AG09309 (cell line): Measurements from ENCODE around the gene RBM11.

Experiments used
- DNase-seq: peaks from one replicate; pipeline ENCODE4 v3.0.0-alpha.2; 2010; ENCODE audit warnings: low read depth
- H3K4me3 ChIP-seq: 2 replicates; pipeline ENCODE4 v1.5.1; 2011; ENCODE audit warnings: mild to moderate bottlenecking, low read depth, low read length, moderate library complexity; ENCODE audit not compliant: control insufficient read depth
- TF ChIP-seq, protein P1 (sequence below): IDR thresholded peaks from 2 replicates; pipeline ENCODE4 v1.5.1; 2011; ENCODE audit warnings: mild to moderate bottlenecking, low read depth, low read length, inconsistent platforms; ENCODE audit not compliant: insufficient read depth, control insufficient read depth; ENCODE audit errors: missing control alignments

Gene RBM11

DNA sequence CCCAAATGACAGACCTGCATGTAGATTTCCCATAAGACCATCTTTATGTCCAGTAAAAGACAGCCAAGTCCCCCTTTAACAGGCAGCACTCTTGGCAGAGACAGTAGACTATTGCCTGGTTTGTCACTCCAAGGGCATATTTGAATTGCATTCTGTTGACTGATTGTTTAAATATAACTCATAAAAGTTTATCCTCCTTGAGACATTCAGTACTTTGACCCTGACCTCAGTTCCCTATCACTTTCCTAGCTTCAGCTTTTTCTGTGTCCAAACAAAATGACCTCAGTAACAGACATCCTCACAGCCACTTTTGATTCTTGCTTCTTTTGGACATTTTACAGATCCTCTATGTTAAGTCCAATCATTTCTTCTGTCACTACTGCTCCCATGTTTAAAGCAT is 51.1 kb downstream of the RBM11 start:
- H3K4me3 ChIP-seq = no peak overlapping the region
- DNase-seq = no peak
- TF ChIP-seq, protein P1, sequence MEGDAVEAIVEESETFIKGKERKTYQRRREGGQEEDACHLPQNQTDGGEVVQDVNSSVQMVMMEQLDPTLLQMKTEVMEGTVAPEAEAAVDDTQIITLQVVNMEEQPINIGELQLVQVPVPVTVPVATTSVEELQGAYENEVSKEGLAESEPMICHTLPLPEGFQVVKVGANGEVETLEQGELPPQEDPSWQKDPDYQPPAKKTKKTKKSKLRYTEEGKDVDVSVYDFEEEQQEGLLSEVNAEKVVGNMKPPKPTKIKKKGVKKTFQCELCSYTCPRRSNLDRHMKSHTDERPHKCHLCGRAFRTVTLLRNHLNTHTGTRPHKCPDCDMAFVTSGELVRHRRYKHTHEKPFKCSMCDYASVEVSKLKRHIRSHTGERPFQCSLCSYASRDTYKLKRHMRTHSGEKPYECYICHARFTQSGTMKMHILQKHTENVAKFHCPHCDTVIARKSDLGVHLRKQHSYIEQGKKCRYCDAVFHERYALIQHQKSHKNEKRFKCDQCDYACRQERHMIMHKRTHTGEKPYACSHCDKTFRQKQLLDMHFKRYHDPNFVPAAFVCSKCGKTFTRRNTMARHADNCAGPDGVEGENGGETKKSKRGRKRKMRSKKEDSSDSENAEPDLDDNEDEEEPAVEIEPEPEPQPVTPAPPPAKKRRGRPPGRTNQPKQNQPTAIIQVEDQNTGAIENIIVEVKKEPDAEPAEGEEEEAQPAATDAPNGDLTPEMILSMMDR = no peak

GRCh38 chr21:14270631-14271030 is 54.7 kb downstream of the RBM11 start:
- DNase-seq = no peak
- H3K4me3 ChIP-seq = no peak overlapping the region
- TF ChIP-seq, protein P1 = no peak

- TF ChIP-seq, protein P1 = no peak
- DNase-seq = no peak
- no peak overlapping the region for H3K4me3 ChIP-seq
These were observed 55.1 kb downstream of the RBM11 start for GRCh38 chr21:14271053-14271452.

DNA sequence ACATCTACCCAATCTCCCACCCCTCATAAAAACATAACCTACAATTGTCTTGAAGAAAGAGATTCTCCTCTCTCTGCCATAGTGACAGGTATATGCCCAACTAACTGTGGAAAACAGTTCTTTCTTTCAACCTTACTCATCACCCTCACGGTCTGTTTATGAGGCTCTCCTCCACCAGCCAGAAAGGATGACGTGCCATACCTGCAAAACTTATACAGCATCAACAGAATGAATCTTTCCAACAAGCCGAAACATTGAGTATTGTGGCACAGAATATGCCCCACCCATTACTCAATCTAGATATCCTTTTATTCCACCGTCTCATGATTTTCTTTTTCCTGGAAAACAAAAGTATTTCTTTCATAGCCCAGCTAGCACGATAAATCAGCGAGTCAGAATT is 55.7 kb downstream of the RBM11 start:
- no peak overlapping the region for H3K4me3 ChIP-seq
- no peak for DNase-seq
- TF ChIP-seq, protein P1 = no peak

- no peak overlapping the region for H3K4me3 ChIP-seq
- TF ChIP-seq, protein P1 = no peak
- no peak for DNase-seq
These were observed 58.0 kb downstream of the RBM11 start for GRCh38 chr21:14273736-14274538.

DNA sequence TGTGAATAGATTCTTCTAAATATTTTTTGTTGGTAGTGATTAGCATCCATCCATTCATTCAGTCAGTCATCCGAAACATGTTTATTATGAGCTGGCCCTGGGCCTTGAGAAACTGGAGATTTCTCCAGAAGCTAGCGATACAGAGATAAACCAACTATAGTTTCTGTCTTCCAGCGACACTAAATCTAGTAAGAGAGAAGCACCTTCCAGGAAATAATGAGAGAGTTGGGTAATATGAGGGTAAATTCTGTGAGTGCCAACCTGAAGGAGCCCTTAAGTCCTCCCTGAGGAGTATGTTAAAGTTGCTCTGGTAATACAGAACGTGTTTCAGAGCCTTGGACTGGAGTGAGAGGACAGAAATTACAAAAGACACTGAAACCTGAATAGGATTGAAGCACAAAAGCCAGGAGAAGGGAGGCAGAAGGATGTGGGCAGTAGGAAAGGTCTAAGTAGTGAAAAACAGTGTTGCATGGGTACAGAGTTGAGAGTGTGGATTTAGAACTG is 59.8 kb downstream of the RBM11 start:
- no peak overlapping the region for H3K4me3 ChIP-seq
- no peak for DNase-seq
- TF ChIP-seq, protein P1 = no peak
